ENCODE results near the gene MFSD12. TPM values are rescaled to one million over a fixed set of nuclear protein-coding genes. Genes with fewer than 3 reads are reported as not detected.

Gene MFSD12
- total RNA-seq, 1 donor from 2014 or later = 80.9 TPM

GRCh38 chr19:3555653-3556422, 1.5 kb downstream of the MFSD12 start:
- H3K27ac Mint-ChIP-seq = peak overlapping the region; percentile 78
- no peaks in the 10 kb centered on the region for H3K9me3 Mint-ChIP-seq
- H3K4me1 Mint-ChIP-seq (ENCODE audit: unreplicated experiment) = peaks cover 16% of the 10 kb centered on the region
- H3K36me3 Mint-ChIP-seq = no peaks in the 10 kb centered on the region
- H3K4me3 Mint-ChIP-seq = peak overlapping the region; percentile 92
- TF ChIP-seq, protein P1, sequence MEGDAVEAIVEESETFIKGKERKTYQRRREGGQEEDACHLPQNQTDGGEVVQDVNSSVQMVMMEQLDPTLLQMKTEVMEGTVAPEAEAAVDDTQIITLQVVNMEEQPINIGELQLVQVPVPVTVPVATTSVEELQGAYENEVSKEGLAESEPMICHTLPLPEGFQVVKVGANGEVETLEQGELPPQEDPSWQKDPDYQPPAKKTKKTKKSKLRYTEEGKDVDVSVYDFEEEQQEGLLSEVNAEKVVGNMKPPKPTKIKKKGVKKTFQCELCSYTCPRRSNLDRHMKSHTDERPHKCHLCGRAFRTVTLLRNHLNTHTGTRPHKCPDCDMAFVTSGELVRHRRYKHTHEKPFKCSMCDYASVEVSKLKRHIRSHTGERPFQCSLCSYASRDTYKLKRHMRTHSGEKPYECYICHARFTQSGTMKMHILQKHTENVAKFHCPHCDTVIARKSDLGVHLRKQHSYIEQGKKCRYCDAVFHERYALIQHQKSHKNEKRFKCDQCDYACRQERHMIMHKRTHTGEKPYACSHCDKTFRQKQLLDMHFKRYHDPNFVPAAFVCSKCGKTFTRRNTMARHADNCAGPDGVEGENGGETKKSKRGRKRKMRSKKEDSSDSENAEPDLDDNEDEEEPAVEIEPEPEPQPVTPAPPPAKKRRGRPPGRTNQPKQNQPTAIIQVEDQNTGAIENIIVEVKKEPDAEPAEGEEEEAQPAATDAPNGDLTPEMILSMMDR (conservative IDR thresholded peaks at IDR 0.05) = no peak
- DNase-seq (ENCODE audit: extremely low spot score, unreplicated experiment) = no peak
- no peaks in the 10 kb centered on the region for H3K27me3 Mint-ChIP-seq

GRCh38 chr19:3554254-3555083, 2.9 kb downstream of the MFSD12 start:
- Mint-ChIP-seq H3K4me1 (ENCODE audit: unreplicated experiment) (peaks cover 16% of the 10 kb centered on the region), H3K36me3 (no peaks in the 10 kb centered on the region), H3K9me3 (no peaks in the 10 kb centered on the region), H3K4me3 (peak overlapping the region; percentile 52), H3K27me3 (no peaks in the 10 kb centered on the region), H3K27ac (no peak overlapping the region)
- no peak for DNase-seq (ENCODE audit: extremely low spot score, unreplicated experiment)
- TF ChIP-seq, protein P1 (conservative IDR thresholded peaks at IDR 0.05) = no peak

- Mint-ChIP-seq H3K9me3 (no peaks in the 10 kb centered on the region), H3K27ac (no peak overlapping the region), H3K36me3 (no peaks in the 10 kb centered on the region), H3K4me3 (no peak overlapping the region), H3K4me1 (ENCODE audit: unreplicated experiment) (peaks cover 11% of the 10 kb centered on the region), H3K27me3 (no peaks in the 10 kb centered on the region)
- DNase-seq (ENCODE audit: extremely low spot score, unreplicated experiment) = no peak
- TF ChIP-seq, protein P1 (conservative IDR thresholded peaks at IDR 0.05) = no peak
These were observed 5.6 kb downstream of the MFSD12 start for GRCh38 chr19:3551792-3552095.

GRCh38 chr19:3550947-3551791, 6.2 kb downstream of the MFSD12 start:
- DNase-seq (ENCODE audit: extremely low spot score, unreplicated experiment) = no peak
- Mint-ChIP-seq H3K4me3 (no peak overlapping the region), H3K27ac (no peak overlapping the region), H3K36me3 (no peaks in the 10 kb centered on the region), H3K4me1 (ENCODE audit: unreplicated experiment) (peaks cover 5% of the 10 kb centered on the region), H3K27me3 (no peaks in the 10 kb centered on the region), H3K9me3 (no peaks in the 10 kb centered on the region)
- TF ChIP-seq, protein P1 (conservative IDR thresholded peaks at IDR 0.05) = no peak

GRCh38 chr19:3549816-3550215, 7.6 kb downstream of the MFSD12 start:
- Mint-ChIP-seq H3K4me3 (no peak overlapping the region), H3K27ac (no peak overlapping the region), H3K4me1 (ENCODE audit: unreplicated experiment) (no peaks in the 10 kb centered on the region), H3K27me3 (no peaks in the 10 kb centered on the region), H3K36me3 (no peaks in the 10 kb centered on the region), H3K9me3 (no peaks in the 10 kb centered on the region)
- TF ChIP-seq, protein P1 (conservative IDR thresholded peaks at IDR 0.05) = no peak
- no peak for DNase-seq (ENCODE audit: extremely low spot score, unreplicated experiment)

Data from type B pancreatic cell (in vitro differentiated cells).